ENCODE measurements around the gene CD63. TPM values are rescaled to one million over a fixed set of nuclear protein-coding genes. Genes with fewer than 3 reads are reported as not detected.

Gene CD63
- total RNA-seq = 758 and 1,095 TPM in 2 replicates

DNA sequence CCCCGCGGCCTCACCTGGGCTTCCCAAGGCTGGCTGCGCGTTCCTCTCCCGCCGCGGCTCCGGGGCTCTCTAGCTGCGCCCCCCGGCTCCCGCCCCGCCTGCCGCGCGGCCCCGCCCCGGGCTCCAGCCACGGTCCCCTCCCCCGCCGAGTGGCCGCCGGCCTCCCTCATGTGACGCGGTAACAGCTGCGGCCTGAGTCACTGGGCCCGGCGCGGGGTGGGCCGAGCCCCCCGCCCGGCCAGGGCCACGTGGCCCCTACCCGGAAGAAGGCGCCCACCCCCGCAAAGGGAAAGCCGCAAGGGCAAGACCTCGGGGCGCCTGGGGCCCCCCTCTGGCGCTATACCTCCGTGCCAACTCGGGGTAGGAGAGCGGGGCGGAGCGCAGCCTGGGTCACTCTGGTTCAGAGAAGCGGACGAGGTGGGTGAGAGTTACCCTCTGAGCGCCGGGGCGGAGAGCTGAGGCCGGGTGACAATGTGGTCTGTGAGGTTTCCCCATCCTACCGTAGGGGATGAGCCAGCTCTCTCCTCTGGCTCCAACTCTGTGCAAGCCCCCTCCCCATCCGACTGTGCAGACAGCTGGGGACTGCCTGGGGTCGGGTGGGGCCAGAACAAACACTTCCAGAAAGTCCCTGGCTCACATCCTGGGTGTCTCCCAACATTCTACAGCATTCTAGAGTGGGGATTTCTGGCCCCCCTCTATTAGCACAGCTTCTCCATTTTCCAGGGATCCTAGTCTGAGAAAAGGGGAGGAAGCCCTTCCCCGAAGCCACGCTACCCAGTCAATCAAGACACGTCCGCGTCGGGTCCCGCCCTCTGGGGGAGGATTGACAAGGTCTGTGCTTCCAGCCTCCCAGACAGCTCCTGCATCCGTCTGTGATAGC is at the start of gene CD63:
CD63 (minus strand) TSS at position 71 of the 880 bp plus-strand sequence. CDS start 668 bp downstream, outside the sequence.
- peak within 1 kb of the TSS; percentile 70 for H3K4me3 ChIP-seq (ENCODE audit: low read depth, low read length)
- TF ChIP-seq, protein P1, sequence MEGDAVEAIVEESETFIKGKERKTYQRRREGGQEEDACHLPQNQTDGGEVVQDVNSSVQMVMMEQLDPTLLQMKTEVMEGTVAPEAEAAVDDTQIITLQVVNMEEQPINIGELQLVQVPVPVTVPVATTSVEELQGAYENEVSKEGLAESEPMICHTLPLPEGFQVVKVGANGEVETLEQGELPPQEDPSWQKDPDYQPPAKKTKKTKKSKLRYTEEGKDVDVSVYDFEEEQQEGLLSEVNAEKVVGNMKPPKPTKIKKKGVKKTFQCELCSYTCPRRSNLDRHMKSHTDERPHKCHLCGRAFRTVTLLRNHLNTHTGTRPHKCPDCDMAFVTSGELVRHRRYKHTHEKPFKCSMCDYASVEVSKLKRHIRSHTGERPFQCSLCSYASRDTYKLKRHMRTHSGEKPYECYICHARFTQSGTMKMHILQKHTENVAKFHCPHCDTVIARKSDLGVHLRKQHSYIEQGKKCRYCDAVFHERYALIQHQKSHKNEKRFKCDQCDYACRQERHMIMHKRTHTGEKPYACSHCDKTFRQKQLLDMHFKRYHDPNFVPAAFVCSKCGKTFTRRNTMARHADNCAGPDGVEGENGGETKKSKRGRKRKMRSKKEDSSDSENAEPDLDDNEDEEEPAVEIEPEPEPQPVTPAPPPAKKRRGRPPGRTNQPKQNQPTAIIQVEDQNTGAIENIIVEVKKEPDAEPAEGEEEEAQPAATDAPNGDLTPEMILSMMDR (conservative IDR thresholded peaks at IDR 0.05; ENCODE audit: low read depth, low read length) = no peak
- DNase-seq (ENCODE audit: low read depth) = no peak

- no peak overlapping the region for H3K4me3 ChIP-seq (ENCODE audit: low read depth, low read length)
- TF ChIP-seq, protein P1 (conservative IDR thresholded peaks at IDR 0.05; ENCODE audit: low read depth, low read length) = no peak
- no peak for DNase-seq (ENCODE audit: low read depth)
These were observed 49.0 kb upstream of the CD63 start for GRCh38 chr12:55777856-55778255.

- H3K4me3 ChIP-seq (ENCODE audit: low read depth, low read length) = no peak overlapping the region
- TF ChIP-seq, protein P1 (conservative IDR thresholded peaks at IDR 0.05; ENCODE audit: low read depth, low read length) = no peak
- DNase-seq (ENCODE audit: low read depth) = no peak
These were observed 42.9 kb upstream of the CD63 start for GRCh38 chr12:55771736-55772135.

GRCh38 chr12:55767156-55767555 is 38.3 kb upstream of the CD63 start:
- TF ChIP-seq, protein P1 (conservative IDR thresholded peaks at IDR 0.05; ENCODE audit: low read depth, low read length) = no peak
- DNase-seq (ENCODE audit: low read depth) = no peak
- H3K4me3 ChIP-seq (ENCODE audit: low read depth, low read length) = no peak overlapping the region

DNA sequence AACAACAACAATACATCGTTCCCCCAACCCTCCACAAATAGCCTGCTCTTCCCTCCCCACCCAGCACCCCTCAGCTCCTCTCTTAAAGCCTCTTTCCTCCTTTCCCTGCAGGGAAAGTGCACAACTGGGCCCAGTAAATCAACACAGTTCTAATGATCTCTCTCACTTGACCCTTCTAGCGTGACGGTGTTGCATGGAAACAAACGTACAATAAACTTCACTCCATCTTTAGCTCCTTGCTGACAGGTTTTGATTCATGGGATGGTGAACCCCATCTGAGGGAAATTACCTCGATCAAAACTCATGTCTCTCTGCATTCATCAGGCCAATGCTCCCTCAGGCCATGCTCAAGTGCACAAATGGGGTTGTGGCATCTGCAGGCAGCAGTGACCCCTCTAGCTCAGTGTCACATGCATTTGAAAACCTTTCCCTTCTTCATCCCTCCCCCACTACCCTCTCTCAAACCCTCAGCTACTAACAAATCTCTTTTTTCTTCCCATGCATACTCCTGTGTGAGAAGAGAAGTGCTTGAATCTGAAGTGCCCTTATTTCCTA is 37.0 kb upstream of the CD63 start:
- DNase-seq (ENCODE audit: low read depth) = no peak
- TF ChIP-seq, protein P1 (conservative IDR thresholded peaks at IDR 0.05; ENCODE audit: low read depth, low read length) = no peak
- no peak overlapping the region for H3K4me3 ChIP-seq (ENCODE audit: low read depth, low read length)

GRCh38 chr12:55762646-55763045 is 33.8 kb upstream of the CD63 start:
- TF ChIP-seq, protein P1 (conservative IDR thresholded peaks at IDR 0.05; ENCODE audit: low read depth, low read length) = no peak
- no peak overlapping the region for H3K4me3 ChIP-seq (ENCODE audit: low read depth, low read length)
- DNase-seq (ENCODE audit: low read depth) = no peak

Measured in epithelial cell of proximal tubule (primary cell).